Esophagus muscularis mucosa (tissue), 4 donors: ENCODE results near the gene BBIP1. TPM values are rescaled to one million over a fixed set of nuclear protein-coding genes. Genes with fewer than 3 reads are reported as not detected.

Experiments
- DNase-seq: peaks from one replicate; pipeline ENCODE4 v3.0.0-alpha.2; 2017; ENCODE audit errors: extremely low spot score
- H3K27ac ChIP-seq, 4 donors: fragments of 200-600 bp; sonication (generic); replicated peaks in 1 of 4; 1 replicate in 3 of 4; 2 replicates in 1 of 4; pipeline ENCODE4 v1.5.1; 2016 to 2019; ENCODE audit warnings: mild to moderate bottlenecking in 1 of 4
- H3K27me3 ChIP-seq, 4 donors: fragments of 200-600 bp; sonication (generic); one replicate each; pipeline versions ENCODE4 v1.5.1 to v1.6.0; 2016 to 2019
- H3K36me3 ChIP-seq, 4 donors: fragments of 200-600 bp; sonication (generic); one replicate each; pipeline ENCODE4 v1.5.1; 2016 to 2019
- H3K4me1 ChIP-seq, 4 donors: fragments of 200-600 bp; sonication (generic); one replicate each; pipeline ENCODE4 v1.5.1; 2016 to 2019
- H3K4me3 ChIP-seq, 4 donors: fragments of 200-600 bp; sonication (generic); 1 replicate in 2 of 4; 2 replicates in 2 of 4; pipeline ENCODE4 v1.5.1; 2016 to 2019; ENCODE audit warnings: mild to moderate bottlenecking in 4 of 4, moderate library complexity in 1 of 4
- H3K9me3 ChIP-seq, 4 donors: fragments of 200-600 bp; sonication (generic); 1 replicate in 3 of 4; 2 replicates in 1 of 4; pipeline ENCODE4 v1.5.1; 2016 to 2019
- EP300 ChIP-seq: sonication (generic); formaldehyde crosslinking; IDR thresholded peaks from one replicate; pipeline ENCODE4 v1.6.1; 2017; ENCODE audit warnings: antibody characterized with exemption
- POLR2A ChIP-seq: fragments of 450-650 bp; IDR thresholded peaks from one replicate; pipeline ENCODE4 v1.6.1; 2017; ENCODE audit warnings: antibody characterized with exemption, moderate library complexity, mild to moderate bottlenecking, low read depth
- POLR2AphosphoS5 ChIP-seq, 2 donors: sonication (generic); formaldehyde crosslinking; IDR thresholded peaks; one replicate each; pipeline ENCODE4 v1.6.1; 2017; ENCODE audit warnings: antibody characterized with exemption in 2 of 2
- WGBS: methylation state at CpG from one replicate; pipeline ENCODE4 v1.1.5; 2018; 5-methylcytosine and 5-hydroxymethylcytosine counted together
- intact Hi-C: fragments of 100-400 bp; cut with DNase I; formaldehyde crosslinking; loops from one replicate; pipeline ENCODE4 v1.15.1; 2023
- total RNA-seq, 4 donors: library from RNA; depleted of rRNA; stranded (reverse); fragments of >200 nt; gene quantifications; one replicate each; pipeline versions ENCODE4 v1.1.0 to v1.2.1, GENCODE V29; 2016
- TF ChIP-seq, protein P1 (sequence below), 3 experiments: fragments of 200-600 bp in 2 of 3; fragments of 450-650 bp in 1 of 3; sonication (generic) in 2 of 3; IDR thresholded peaks; one replicate each; pipeline ENCODE4 v1.5.1; 2017 to 2019; ENCODE audit warnings: antibody characterized with exemption in 3 of 3, mild to moderate bottlenecking in 2 of 3, moderate library complexity in 1 of 3

BBIP1 gene
- total RNA-seq, 4 donors from 2014 or later = 17.6 to 29.5 (median 27.0) TPM

DNA sequence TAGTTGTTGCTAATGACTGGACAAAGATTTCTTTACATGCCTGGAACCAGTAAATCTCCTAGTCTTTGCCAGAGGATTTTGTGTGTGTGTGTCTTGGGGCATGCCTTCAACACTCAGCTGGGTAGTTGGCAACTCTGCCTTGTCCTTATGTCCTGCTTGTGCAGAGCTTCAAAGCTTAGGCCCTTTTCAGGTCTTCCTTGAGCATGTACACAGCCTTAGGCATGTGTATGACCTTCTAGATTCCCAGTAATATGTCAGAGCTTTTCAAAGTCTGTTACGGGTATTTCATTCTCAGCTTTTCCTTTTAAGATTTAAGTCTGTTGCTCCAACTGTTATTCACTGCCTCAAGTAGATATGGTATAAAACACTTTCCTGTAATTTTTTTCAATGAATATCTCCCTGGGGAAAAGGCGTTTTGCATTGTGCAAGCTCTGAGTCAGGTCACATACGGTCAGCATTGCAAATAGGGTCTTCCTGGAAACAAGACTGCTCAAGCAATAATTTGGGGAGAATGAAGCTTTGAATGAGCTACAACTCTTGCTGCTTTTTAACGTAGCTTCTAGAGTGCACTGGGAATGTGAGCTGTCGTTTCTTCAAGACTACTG is 25.9 kb upstream of the BBIP1 start:
- no peak overlapping the region for H3K4me3 ChIP-seq
- TF ChIP-seq, protein P1, sequence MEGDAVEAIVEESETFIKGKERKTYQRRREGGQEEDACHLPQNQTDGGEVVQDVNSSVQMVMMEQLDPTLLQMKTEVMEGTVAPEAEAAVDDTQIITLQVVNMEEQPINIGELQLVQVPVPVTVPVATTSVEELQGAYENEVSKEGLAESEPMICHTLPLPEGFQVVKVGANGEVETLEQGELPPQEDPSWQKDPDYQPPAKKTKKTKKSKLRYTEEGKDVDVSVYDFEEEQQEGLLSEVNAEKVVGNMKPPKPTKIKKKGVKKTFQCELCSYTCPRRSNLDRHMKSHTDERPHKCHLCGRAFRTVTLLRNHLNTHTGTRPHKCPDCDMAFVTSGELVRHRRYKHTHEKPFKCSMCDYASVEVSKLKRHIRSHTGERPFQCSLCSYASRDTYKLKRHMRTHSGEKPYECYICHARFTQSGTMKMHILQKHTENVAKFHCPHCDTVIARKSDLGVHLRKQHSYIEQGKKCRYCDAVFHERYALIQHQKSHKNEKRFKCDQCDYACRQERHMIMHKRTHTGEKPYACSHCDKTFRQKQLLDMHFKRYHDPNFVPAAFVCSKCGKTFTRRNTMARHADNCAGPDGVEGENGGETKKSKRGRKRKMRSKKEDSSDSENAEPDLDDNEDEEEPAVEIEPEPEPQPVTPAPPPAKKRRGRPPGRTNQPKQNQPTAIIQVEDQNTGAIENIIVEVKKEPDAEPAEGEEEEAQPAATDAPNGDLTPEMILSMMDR (IDR thresholded peaks at IDR 0.05) = no peak
- TF ChIP-seq EP300 = no peak
- TF ChIP-seq POLR2AphosphoS5 (IDR thresholded peaks at IDR 0.05) = no peak
- no peak for TF ChIP-seq POLR2A
- 72% methylated on average over 5 of the region's 5 CpGs for WGBS
- no peaks in the 10 kb centered on the region for H3K9me3 ChIP-seq
- no peak for DNase-seq
- H3K27ac ChIP-seq = no peak overlapping the region
- intact Hi-C loops = no loop called here
- H3K4me1 ChIP-seq = peaks cover 15 to 36% (median 28%) of the 10 kb centered on the region in 4 donors
- H3K36me3 ChIP-seq = peaks cover 0 to 8% (median 3%) of the 10 kb centered on the region in 4 donors
- H3K27me3 ChIP-seq = no peaks in the 10 kb centered on the region

DNA sequence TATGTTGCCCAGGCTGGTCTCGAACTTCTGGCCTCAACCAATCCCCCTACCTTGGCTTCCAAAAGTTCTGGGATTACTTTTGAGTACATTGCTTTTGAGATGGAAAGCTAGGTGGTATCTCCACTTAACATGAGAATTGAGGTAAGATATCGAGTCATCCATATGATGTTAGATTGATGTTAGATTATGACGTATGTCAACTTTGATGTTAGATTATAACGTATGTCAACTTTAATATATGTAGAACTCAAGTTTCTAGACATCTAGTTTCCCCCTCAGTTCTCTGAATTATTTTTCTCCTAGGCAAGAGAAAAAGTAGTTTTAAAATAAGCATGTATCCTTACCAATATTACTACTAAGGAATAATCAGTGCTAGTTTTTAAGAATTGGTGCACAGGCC is 20.4 kb upstream of the BBIP1 start:
- Histone ChIP-seq H3K9me3 (no peaks in the 10 kb centered on the region), H3K27ac (no peak overlapping the region), H3K4me1 (peaks cover under 1 to 15% (median 9%) of the 10 kb centered on the region in 4 donors), H3K27me3 (no peaks in the 10 kb centered on the region), H3K36me3 (peaks cover 0 to 10% (median 3%) of the 10 kb centered on the region in 4 donors), H3K4me3 (no peak overlapping the region)
- intact Hi-C loops = no loop called here
- 97% methylated on average over 4 of the region's 4 CpGs for WGBS
- TF ChIP-seq, protein P1 (IDR thresholded peaks at IDR 0.05) = no peak
- no peak for TF ChIP-seq EP300
- TF ChIP-seq POLR2A = no peak
- TF ChIP-seq POLR2AphosphoS5 (IDR thresholded peaks at IDR 0.05) = no peak
- no peak for DNase-seq

DNA sequence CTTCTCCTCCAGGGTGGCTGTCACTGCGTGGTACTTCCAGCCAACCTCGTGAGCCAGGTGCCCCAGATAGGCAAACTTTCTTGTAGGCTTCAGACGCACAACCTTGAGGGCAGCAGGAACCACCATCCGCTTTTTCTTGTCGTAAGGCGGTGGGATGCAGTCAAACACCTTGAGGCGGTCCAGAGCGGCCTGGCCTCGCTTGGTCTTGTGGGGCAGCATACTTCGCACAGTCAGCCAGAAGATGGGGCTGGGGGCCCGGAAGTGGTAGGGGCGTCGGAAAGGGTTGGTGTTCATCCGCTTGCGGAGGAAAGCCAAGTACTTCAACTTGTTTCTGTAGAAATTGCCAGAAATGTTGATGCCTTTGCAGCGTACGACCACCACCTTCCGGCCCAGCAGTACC is 17.8 kb upstream of the BBIP1 start:
- whole genome bisulfite sequencing = 99% methylated on average over 12 of the region's 18 CpGs

DNA sequence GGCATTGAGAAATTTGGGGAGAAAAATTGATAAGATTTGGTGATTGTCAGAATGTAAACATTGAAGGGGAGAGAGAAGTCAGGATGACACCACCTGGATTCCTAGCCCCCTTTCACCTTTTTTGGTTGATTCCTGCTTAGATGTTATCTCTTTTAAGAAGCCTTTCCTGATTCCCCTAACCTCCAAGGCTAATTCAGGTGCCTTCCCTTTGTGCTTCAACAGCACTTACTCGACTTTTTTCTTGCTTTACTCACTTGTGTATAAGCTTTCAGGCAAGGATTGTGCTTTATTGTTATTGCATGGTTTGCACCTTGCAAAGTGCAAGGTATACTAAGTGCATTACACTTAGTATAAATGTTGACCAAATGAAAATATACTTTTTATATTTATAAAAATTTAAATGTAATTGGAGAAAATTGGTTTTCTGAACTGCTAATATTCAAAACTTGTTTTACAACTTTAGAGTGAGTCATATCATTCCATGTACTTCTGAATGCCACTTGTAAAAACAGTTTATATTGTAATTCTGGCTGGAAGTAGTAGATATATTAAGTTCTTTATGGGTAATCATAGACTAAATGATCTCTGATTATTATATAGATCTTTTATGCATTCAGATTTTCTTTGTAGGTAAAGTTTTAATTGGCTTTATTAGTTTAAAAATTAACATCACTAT is 13.7 kb upstream of the BBIP1 start:
- Histone ChIP-seq H3K27me3 (no peaks in the 10 kb centered on the region), H3K9me3 (no peaks in the 10 kb centered on the region), H3K27ac (no peak overlapping the region), H3K4me3 (no peak overlapping the region), H3K4me1 (peaks cover 23 to 49% (median 39%) of the 10 kb centered on the region in 4 donors), H3K36me3 (peaks cover 0 to 5% (median 0%) of the 10 kb centered on the region in 4 donors)
- TF ChIP-seq POLR2A (no peak), POLR2AphosphoS5 (IDR thresholded peaks at IDR 0.05) (no peak), EP300 (no peak)
- TF ChIP-seq, protein P1 (IDR thresholded peaks at IDR 0.05) = no peak
- 68% methylated on average over 1 of the region's 1 CpG for whole genome bisulfite sequencing
- intact Hi-C loops = no loop called here
- DNase-seq = no peak

More for the DNA sequence above, 17.8 kb upstream of the BBIP1 start:
- Histone ChIP-seq H3K27ac (no peak overlapping the region), H3K36me3 (peaks cover 0 to 5% (median 0%) of the 10 kb centered on the region in 4 donors), H3K4me1 (peaks cover 8 to 23% (median 13%) of the 10 kb centered on the region in 4 donors), H3K27me3 (no peaks in the 10 kb centered on the region), H3K4me3 (no peak overlapping the region), H3K9me3 (no peaks in the 10 kb centered on the region)
- no peak for TF ChIP-seq POLR2A
- no peak for TF ChIP-seq POLR2AphosphoS5 (IDR thresholded peaks at IDR 0.05)
- no peak for TF ChIP-seq EP300
- TF ChIP-seq, protein P1 (IDR thresholded peaks at IDR 0.05) = no peak
- intact Hi-C loops = no loop called here
- DNase-seq = no peak
